GDM1 (cell line): Measurements from ENCODE around the gene NOP10.
"Not testable (repeated sequence)": the region's sequence is repeated elsewhere in the genome, so short reads cannot be mapped to it uniquely, and the experiment has no call there.

Experiments used
- DNase-seq: peaks from one replicate; lab custom pipeline; 2025; lab: John Stamatoyannopoulos, UW

The NOP10 gene

DNA sequence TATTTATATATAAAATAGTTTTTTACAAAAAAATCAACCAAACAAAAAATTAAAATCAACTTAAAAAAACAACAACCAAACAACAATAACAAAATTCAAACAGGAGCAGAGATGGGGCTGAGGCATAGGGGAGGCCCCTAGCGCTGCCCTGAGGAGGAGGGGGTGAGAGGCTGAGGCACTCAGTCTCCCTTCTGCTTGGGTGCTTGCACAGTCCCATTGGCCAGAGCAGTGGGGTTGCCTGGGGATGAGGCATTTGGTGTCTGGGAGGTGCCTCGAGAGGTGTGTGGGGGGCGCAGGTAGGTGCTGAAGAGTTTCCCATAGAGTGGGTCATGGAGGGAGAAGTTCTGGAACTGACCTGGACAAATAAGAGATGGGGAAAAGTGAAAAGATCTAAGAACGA is 16.0 kb upstream of the NOP10 start:
- no peak for DNase-seq

DNA sequence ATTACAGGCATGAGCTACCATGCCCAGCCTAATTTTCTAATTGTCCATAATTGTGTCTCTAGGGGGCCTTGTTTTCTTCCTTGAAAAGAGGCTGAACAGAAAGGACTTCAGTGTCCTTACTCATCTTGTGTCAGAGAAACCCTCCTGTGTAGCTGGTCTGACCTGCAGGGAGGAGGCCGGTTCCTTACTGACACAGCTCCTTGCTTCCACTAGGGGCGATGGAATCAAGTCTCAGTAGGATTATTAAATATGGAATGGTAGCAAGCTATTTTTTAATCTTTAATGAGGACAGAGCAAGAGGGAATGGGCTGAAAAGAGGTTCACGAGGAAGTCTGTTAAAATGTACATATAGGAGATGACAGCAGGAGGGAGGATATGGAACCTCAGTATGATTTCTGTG is 15.4 kb upstream of the NOP10 start:
- no peak for DNase-seq

DNA sequence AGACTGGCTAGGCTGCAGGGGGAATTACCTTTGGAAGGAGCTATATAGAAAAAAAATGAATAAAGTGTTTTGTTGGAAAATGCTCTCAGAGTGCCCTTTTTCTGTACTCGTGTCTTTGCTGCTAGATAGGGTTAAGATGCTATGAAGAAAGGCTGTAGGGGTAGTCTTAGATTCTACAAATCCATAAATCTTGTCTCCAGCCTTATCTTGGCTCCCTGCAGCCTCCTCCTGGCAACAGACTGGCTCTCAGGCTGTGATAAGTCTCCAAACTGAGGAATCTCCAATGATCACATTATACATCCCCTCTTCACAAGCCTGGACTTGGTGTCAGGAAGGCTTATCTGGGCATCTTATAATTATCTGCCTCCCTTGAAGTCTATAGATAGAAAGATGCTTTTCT is 14.7 kb upstream of the NOP10 start:
- DNase-seq: no peak

DNA sequence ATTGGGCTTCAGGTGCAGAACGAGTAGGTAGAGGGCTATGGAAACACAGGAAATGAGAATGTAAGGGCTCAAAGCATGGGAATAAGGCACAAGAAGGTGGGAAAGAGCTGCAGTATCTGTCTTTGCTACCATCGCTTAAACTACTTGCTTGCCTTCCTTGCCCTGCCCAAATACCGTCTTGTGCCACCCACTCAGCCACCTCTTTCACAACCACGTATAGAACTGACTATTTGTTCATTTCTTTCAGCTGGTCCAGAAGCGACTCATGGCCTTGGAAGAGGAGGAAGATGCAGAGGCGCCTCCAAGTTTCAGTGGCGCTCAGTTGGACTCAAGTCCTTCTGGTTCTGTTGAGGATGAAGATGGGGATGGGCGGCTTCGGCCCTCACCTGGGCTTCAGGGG is 12.3 kb upstream of the NOP10 start:
- no peak for DNase-seq

DNA sequence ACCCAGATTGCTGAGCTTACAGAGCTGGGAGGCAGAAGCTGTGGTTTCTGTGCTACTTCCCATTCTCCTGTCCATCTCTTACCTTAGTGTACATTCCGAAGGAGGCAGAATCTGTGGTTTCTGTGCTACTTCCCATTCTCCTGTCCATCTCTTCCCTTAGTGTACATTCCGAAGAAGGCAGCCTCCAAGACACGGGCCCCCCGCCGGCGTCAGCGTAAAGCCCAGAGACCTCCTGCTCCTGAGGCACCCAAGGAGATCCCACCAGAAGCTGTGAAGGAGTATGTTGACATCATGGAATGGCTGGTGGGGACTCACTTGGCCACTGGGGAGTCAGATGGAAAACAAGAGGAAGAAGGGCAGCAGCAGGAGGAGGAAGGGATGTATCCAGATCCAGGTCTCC is 11.3 kb upstream of the NOP10 start:
- DNase-seq: no peak

DNA sequence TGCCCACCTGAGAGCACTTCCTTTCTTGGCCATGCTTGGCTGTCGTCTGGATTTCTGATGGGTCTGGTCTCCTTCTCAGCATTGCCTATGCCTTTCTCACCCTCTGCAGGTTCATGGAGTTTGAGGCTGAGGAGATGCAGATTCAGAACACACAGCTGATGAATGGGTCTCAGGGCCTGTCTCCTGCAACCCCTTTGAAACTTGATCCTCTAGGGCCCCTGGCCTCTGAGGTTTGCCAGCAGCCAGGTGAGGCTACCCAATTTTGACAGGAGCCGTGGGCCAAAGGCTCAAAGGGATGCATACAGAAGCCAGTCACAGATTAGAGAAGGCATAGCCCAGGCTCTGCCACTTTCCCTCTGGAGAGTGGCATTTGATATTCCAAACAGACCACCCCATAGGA is 10.7 kb upstream of the NOP10 start:
- DNase-seq: no peak

DNA sequence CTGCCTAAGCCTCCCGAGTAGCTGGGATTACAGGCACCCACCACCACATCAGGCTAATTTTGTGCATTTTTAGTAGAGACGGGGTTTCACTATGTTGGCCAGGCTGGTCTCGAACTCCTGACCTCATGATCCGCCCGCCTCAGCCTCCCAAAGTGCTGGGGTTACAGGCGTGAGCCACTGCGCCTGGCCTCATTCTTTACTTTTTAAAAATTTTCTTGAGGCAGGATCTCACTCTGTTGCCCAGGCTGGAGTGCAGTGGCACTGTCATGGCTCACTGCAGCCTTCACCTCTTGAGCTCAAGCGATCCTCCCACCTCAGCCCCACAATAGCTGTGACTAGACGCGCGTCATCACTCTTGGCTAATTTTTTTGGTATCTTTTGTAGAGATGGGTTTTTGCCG is 10.1 kb upstream of the NOP10 start:
- not testable (repeated sequence) for DNase-seq

DNA sequence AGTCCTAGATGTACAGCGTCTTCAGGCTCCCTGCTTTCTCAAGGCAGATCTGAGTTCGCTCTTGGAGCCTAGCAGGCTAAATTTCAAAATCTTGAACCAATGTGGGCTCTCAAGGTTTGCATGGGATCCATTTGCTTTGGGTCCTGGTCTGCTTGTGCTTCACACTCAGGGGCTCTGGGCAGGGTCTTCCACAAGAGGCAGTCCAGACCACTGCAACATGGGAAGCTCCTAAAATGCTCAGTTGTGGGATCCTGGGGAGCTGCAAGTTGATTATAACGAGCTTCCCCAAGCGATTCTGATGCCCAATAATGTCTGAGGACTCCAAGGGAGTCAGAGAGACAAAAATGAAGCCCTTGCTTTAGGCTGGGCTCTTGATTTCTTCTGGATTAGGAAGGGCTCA is 6.8 kb upstream of the NOP10 start:
- no peak for DNase-seq

DNA sequence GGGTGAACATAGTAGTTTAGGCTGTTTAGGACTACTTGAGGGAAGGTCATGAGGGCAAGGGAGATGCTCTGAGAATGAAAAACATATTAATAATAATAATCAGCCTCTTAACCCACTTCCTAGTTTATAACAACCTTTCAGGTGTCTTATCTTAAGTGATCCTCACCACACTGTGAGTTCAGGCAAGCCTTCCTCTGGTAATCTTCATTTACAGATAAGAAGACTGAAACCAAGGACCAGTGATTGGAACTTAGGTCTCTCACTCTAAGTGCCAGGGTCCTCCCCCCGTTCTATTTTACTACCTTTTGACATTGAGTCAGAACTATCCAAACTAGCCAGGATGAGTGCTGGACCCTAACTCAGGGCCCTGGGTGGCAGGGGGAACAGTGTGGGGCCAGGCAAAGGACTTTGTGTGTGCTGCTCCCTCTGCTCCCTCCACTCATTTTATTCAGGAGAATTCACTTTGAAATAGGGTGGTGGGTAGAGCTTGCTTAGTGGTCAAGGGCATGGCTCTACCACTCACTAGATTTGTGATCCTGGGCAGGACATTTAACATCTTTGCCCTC is 5.9 kb upstream of the NOP10 start:
- DNase-seq: no peak

DNA sequence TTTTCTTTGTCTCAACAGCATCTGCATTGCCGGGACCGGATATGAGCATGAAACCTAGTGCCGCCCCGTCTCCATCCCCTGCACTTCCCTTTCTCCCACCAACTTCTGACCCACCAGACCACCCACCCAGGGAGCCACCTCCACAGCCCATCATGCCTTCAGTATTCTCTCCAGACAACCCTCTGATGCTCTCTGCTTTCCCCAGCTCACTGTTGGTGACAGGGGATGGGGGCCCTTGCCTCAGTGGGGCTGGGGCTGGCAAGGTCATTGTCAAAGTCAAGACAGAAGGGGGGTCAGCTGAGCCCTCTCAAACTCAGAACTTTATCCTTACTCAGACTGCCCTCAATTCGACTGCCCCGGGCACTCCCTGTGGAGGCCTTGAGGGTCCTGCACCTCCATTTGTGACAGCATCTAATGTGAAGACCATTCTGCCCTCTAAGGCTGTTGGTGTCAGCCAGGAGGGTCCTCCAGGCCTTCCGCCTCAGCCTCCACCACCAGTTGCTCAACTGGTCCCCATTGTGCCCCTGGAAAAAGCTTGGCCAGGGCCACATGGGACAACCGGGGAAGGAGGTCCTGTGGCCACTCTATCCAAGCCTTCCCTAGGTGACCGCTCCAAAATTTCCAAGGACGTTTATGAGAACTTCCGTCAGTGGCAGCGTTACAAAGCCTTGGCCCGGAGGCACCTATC is 5.2 kb upstream of the NOP10 start:
- DNase-seq: no peak

DNA sequence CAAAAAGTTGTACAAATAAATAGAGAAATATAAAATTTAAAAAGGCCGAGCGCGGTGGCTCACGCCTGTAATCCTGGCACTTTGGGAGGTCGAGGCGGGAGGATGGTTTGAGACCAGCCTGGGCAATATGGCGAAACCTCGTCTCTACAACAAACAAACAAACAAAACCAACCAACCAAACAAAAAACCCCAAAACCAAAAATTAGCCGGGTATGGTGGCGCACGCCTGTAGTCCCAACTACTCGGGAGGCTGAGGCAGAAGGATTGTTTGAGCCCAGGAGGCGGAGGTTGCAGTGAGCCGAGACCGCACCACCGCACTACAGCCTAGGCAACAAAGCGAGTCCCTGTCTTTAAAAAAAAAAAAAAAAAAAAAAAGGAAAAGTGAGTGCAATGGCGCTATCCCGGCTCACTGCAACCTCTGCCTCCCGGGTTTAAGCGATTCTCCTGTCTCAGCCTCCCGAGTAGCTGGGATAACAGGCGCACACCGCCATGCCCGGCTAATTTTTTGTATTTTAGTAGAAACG is 661 bp downstream of the NOP10 start:
- not testable (repeated sequence) for DNase-seq

DNA sequence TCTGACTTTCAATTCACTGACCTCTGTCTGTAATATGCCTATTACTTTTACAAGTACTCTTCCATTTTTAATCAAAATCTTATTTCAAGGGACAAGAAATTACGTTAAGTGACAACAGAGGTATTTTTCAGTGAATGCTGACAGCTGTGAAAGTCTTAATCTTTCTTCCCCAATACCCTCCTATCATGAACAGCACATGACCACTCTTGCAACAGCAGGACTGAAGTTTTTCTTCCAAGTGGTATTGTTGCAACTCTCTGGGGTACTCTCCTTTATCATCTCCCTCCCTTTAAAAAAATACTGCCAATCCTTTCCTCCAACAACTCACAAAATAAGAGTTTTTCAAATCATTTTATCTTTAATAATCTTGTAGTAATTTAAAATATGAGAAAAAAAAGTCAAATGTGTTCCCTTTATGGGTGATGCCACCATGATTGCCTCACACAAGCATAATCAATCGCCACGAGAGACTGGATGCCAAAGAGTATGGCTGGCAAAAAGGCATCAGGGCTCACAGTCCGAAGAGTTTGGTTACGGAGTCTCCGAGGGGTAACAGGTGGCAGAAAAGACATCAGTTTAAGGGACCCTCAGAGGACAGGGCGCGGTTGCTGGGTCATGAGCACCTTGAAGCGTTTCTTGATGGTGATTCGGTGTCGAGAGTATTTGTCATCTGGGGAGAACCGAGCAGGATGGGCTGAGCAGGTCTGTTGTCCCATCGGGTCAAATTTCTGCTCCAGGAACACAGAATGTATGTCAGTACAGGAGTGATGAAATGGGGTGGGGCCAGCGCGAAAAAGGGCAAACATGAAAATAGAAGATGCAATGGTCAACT is 1.3 kb downstream of the NOP10 start:
- DNase-seq: no peak

DNA sequence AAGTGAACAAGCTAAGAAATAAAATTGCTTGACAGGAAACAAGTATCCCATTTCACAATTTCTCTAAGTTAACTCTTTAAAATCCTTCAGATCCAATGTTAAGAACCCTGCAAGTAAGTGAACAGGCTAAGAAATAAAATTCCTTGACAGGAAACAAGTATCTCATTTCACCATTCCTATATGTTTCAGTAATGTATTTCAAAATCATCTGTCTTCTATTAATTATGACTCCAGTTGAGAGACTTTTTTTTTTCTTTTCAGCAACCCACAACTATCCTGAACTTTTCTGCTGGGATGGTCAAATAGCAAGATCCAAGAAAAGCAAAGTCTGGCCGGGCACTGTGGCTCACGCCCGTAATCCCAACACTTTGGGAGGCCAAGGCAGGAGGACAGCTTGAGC is 3.0 kb downstream of the NOP10 start:
- no peak for DNase-seq

DNA sequence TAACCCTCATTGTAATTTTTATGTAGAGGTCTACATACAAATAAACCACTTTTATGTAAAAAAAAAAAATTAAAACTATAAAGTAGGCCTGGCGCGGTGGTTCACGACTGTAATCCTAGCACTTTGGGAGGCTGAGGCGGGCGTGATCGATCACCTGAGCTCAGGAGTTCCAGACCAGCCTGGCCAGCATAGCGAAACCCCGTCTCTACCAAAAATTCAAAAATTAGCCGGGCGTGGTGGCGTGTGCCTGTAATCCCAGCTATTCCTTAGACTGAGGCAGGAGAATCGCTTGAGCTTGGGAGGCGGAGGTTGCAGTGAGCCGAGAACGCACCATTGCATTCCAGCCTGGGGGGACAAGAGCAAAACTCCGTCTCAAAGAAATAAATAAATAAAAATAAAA is 4.6 kb downstream of the NOP10 start:
- DNase-seq: no peak

DNA sequence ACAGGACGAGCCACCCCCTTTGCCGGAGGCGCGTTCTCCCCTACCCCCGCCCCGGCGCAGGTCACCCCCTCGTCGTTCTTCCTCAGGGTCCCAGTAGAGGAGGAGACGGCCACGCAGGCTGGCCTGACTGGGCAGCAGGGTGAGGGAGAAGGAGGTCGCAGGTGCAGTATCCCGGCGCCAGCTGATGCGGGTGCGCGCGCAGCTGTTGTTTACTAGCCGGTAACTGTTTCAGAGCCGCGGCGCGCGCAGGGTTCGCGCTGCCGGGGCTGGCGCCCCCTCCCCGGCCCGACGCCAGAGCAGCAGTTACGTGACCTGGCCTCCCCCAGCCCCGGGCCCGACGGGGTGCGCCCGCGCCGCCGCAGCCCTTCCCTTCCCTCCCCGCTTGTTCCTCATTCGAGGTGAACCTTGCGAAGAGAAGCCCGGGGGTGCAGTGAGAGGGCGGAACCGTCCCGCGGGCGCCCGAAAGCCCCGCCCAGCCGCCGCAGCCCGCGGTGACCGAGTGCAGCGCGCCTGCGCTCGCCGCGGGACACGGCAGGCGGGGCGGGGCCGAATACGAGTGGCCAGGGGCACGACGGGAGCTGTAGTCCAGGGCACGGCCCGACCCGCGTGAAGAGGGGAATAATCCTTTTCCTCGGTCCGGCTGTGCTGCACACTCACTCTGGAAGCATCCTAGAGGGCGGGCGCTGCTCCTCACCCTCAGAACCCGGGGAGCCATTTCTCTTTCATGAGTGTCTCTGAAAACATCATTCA is 5.2 kb downstream of the NOP10 start, which contains the start of gene SLC12A6:
Gene SLC12A6 (minus strand): TSS at position 225 of the 750 bp plus-strand sequence. CDS start 1,101 bp downstream, outside the sequence.
- peak; percentile 93 for DNase-seq

DNA sequence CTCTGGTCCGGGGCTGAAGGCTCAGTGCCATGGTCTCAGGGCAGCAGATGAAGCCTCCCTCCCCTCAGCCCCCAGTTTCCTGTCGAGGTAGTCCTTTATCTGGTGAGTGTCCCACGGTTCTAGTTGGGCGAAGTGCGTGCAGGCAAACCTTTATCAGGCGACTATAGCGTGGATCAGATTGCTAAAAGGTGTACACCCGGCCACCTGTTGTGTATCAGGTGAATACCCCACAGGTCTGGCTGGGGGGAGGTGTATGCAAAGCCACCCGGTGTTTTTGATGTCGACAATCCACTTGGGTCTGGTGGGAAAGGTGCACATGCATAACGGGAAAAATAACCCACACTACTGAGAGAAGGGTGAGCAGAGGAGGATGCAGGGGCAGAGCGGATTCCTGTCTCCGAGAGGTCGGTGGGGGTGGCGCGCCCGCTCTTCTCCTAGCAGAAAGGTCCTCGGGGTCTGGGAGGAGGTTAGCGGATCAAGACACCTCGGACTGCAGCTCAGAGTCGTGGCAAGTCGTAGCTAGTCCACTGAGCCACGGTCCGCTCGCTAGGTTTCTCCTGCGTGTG is 5.9 kb downstream of the NOP10 start:
- DNase-seq: no peak

DNA sequence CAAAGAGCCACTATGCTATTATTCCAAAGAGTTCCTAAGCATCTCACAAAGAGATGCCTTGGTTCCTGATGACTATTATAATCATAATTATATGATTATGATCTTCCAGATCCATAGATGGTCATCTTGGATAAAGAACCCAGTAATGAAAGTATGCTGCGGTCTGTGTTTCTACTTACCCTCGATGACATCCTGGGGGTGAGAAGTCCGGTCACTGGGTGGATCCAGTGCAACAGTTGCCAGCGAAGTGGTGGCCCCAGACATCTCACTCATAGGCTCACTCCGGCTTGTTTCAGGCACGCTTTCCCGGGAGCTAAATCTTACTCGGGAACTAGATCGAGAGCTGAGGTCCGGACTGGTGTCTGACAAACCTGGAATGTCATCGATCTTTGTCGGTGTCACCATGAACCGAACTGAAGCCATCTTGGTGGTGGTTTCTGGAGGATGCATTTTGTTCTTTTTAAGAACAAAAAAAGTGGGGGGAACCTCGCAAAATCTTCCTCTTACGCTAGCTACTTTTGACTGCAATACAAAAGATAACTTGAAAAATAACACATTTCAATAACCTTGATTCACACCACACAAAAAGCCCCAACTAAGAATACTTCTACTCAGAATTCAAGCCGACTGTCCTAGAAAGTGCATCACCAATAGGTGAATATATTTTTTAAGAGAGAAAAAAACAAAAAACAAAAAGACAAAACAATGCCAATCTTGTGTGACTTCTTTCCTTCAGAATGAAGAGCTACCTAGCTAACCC is 6.5 kb downstream of the NOP10 start:
- no peak for DNase-seq

DNA sequence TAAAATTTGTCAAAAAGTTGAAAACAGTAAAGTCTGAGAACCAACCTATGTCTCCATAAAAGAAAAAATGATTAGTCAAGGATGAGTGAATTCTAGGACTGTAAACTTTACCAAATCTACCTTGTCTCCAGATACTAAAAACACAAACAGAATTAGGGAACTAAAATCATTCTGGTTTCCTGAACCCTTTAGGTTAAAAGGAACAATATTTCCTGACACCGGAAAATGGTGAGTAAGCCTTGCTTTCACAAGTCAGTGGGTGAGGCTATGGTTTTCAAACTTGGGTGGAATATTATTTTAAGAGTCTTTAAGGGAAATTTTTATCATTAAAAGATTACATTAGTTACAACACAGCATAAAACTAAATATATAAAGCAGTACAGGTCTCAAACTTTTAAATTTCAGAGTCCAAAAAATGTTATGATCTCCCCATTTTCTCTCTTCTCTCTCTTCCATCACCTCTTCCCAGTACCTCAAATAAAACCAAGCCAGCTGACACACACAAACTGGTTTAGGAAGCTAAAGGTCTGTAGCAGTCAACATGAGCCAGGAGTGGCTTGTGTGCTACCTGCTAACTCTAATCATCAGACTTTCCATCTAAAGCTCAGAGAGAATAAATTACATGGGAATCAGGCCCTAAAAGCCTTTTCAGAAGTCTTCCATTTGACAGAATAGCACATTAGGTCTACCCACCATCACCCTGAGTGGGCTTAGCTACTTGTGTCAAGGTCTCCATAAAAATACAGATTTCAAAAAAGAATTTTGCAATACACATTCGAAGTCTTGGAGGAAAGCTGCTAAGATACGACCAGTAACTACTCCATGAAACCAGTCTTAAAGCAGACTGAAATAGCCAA is 7.5 kb downstream of the NOP10 start:
- DNase-seq: peak; percentile 60

DNA sequence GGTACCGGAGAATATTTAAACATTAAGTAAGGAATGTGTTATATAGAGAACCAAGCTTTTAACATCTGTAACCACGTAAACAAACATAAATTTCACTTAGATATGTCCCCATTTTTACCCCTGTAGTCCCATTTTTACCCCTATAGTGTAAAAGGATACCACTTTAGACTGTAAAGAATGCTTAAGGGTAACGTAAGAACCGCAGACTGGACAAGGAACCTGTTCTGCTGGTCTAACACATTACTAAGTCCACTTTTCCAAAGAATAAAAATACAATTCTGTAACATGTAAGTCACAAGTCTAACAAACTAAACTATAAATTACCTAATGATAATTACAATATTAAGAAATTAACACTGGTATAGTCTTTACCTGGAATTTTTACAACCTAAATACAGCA is 8.3 kb downstream of the NOP10 start:
- no peak for DNase-seq

DNA sequence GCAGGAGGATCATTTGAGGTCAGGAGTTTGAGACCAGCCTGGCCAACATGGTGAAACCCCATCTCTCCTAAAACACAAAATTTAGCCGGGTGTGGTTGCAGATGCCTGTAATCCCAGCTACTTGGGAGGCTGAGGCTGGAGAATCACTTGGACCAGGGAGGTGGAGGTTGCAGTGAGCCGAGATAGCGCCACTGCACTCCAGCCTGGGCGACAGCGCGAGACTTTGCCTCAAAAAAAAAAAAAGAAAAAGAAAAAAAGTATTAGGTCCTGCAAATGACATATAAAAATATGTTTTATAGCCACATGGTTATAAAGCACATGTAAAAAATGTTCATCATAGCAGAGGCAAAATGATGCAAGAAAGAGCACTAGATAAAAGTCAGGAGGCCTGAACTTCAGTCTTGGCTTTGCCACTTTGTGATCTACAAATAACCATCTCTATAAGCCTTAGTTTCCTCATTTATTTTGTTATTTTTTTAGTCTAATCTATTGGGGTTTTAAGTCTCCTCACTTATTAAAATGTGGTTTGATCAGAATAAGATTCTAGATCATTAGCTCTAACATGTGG is 10.3 kb downstream of the NOP10 start:
- DNase-seq: no peak
